WERI-Rb-1 (cell line): ENCODE results near the gene FAM184B.

ENCODE experiments used
- DNase-seq: peaks from one replicate; pipeline ENCODE4 v3.0.0-alpha.2; 2020
- H3K27ac ChIP-seq: fragments of 250-450 bp; sonication (Bioruptor Pico); 2 replicates; pipeline ENCODE4 v1.5.1; 2020; ENCODE audit warnings: mild to moderate bottlenecking, moderate library complexity
- H3K27me3 ChIP-seq: fragments of 250-450 bp; sonication (Bioruptor Pico); 2 replicates; pipeline ENCODE4 v1.5.1; 2021; ENCODE audit warnings: mild to moderate bottlenecking, low read depth, moderate library complexity; ENCODE audit not compliant: insufficient read depth, severe bottlenecking
- H3K36me3 ChIP-seq: fragments of 250-450 bp; sonication (Bioruptor Pico); 2 replicates; pipeline ENCODE4 v1.5.1; 2020; ENCODE audit warnings: mild to moderate bottlenecking, moderate library complexity
- H3K4me3 ChIP-seq: 2 replicates; pipeline ENCODE4 v1.5.1; 2011; ENCODE audit warnings: low read depth, mild to moderate bottlenecking, control low read depth, low read length
- H3K9me3 ChIP-seq: fragments of 250-450 bp; sonication (Bioruptor Pico); 2 replicates; pipeline ENCODE4 v1.5.1; 2021; ENCODE audit warnings: mild to moderate bottlenecking, moderate library complexity; ENCODE audit not compliant: severe bottlenecking
- CTCF ChIP-seq: IDR thresholded peaks from 2 replicates; pipeline ENCODE4 v1.5.1; 2011; ENCODE audit warnings: low read depth, mild to moderate bottlenecking, control low read depth, inconsistent platforms, low read length

Gene FAM184B

GRCh38 chr4:17670423-17670822 is 111.0 kb downstream of the FAM184B start:
- H3K27ac ChIP-seq: no peak overlapping the region

GRCh38 chr4:17667653-17668201 is 113.7 kb downstream of the FAM184B start:
- H3K27me3 ChIP-seq: no peaks in the 10 kb centered on the region
- H3K9me3 ChIP-seq: no peaks in the 10 kb centered on the region
- H3K36me3 ChIP-seq: no peaks in the 10 kb centered on the region
- H3K4me3 ChIP-seq: no peak overlapping the region
- no peak overlapping the region for H3K27ac ChIP-seq
- no peak for DNase-seq
- TF ChIP-seq CTCF: no peak

More at GRCh38 chr4:17670423-17670822, 111.0 kb downstream of the FAM184B start:
- no peak overlapping the region for H3K4me3 ChIP-seq
- no peak for DNase-seq
- TF ChIP-seq CTCF: no peak
- H3K36me3 ChIP-seq: no peaks in the 10 kb centered on the region
- H3K27me3 ChIP-seq: no peaks in the 10 kb centered on the region
- no peaks in the 10 kb centered on the region for H3K9me3 ChIP-seq

GRCh38 chr4:17667253-17667652 is 114.2 kb downstream of the FAM184B start:
- no peak overlapping the region for H3K4me3 ChIP-seq
- no peak for TF ChIP-seq CTCF
- no peaks in the 10 kb centered on the region for H3K9me3 ChIP-seq
- H3K36me3 ChIP-seq: no peaks in the 10 kb centered on the region
- H3K27me3 ChIP-seq: no peaks in the 10 kb centered on the region
- no peak overlapping the region for H3K27ac ChIP-seq
- no peak for DNase-seq

- Histone ChIP-seq H3K4me3 (no peak overlapping the region), H3K27ac (no peak overlapping the region), H3K27me3 (no peaks in the 10 kb centered on the region), H3K9me3 (no peaks in the 10 kb centered on the region), H3K36me3 (no peaks in the 10 kb centered on the region)
- no peak for DNase-seq
- TF ChIP-seq CTCF: no peak
Observed at GRCh38 chr4:17665852-17666251, 115.6 kb downstream of the FAM184B start.

GRCh38 chr4:17665346-17665745 is 116.1 kb downstream of the FAM184B start:
- no peak for DNase-seq

More at GRCh38 chr4:17665346-17665745, 116.1 kb downstream of the FAM184B start:
- TF ChIP-seq CTCF: no peak
- Histone ChIP-seq H3K27ac (no peak overlapping the region), H3K4me3 (no peak overlapping the region), H3K36me3 (no peaks in the 10 kb centered on the region), H3K27me3 (no peaks in the 10 kb centered on the region), H3K9me3 (no peaks in the 10 kb centered on the region)
